H9 (cell line): ENCODE measurements around the gene ITPKB. TPM values are rescaled to one million over a fixed set of nuclear protein-coding genes. Genes with fewer than 3 reads are reported as not detected.
A peak's percentile ranks its signal among the peaks of the same experiment; 100 is the strongest.

Source experiments
- DNase-seq: peaks from one replicate; pipeline ENCODE4 v3.0.0-alpha.2; 2017
- H2AFZ ChIP-seq: one replicate; pipeline ENCODE4 v1.6.1; 2013; ENCODE audit warnings: mild to moderate bottlenecking, low read length, control low read depth, moderate library complexity
- H2AK5ac ChIP-seq: 2 replicates; pipeline ENCODE4 v1.6.1; 2013; ENCODE audit warnings: low read length, control low read depth, mixed read lengths; ENCODE audit not compliant: insufficient read length
- H2BK120ac ChIP-seq: one replicate; pipeline ENCODE4 v1.6.1; 2013; ENCODE audit warnings: low read depth, mild to moderate bottlenecking, low read length, control low read depth, inconsistent platforms; ENCODE audit not compliant: poor library complexity, severe bottlenecking
- H2BK12ac ChIP-seq: 2 replicates; pipeline ENCODE4 v1.6.1; 2013; ENCODE audit warnings: low read length, control low read depth, mixed read lengths, low read depth; ENCODE audit not compliant: insufficient read length
- H2BK15ac ChIP-seq: 2 replicates; pipeline ENCODE4 v1.6.1; 2013; ENCODE audit warnings: low read depth, low read length, control low read depth
- H2BK20ac ChIP-seq: one replicate; pipeline ENCODE4 v1.6.1; 2013; ENCODE audit warnings: low read depth, mild to moderate bottlenecking, low read length, control low read depth, inconsistent platforms; ENCODE audit not compliant: poor library complexity, severe bottlenecking
- H2BK5ac ChIP-seq: 2 replicates; pipeline ENCODE4 v1.6.1; 2013; ENCODE audit warnings: low read length, control low read depth, mixed read lengths; ENCODE audit not compliant: insufficient read length
- H3K14ac ChIP-seq: 2 replicates; pipeline ENCODE4 v1.6.1; 2013; ENCODE audit warnings: low read length, control low read depth; ENCODE audit not compliant: insufficient read depth
- H3K18ac ChIP-seq: 2 replicates; pipeline ENCODE4 v1.6.1; 2013; ENCODE audit warnings: low read depth, mild to moderate bottlenecking, mixed read lengths, low read length, control low read depth; ENCODE audit not compliant: insufficient read length
- H3K23ac ChIP-seq: 2 replicates; pipeline ENCODE4 v1.6.1; 2013; ENCODE audit warnings: low read length, control low read depth, mixed read lengths, low read depth; ENCODE audit not compliant: insufficient read length
- H3K23me2 ChIP-seq: 2 replicates; pipeline ENCODE4 v1.6.1; 2013; ENCODE audit warnings: low read depth, mild to moderate bottlenecking, mixed read lengths, low read length, control low read depth; ENCODE audit not compliant: insufficient read length, poor library complexity, severe bottlenecking
- H3K27ac ChIP-seq: 2 replicates; pipeline ENCODE4 v1.5.1; 2013; ENCODE audit warnings: low read length, control low read depth, mixed read lengths, low read depth; ENCODE audit not compliant: insufficient read length
- H3K27me3 ChIP-seq: 2 replicates; pipeline ENCODE4 v1.6.1; 2013; ENCODE audit warnings: low read length, control low read depth, inconsistent platforms; ENCODE audit not compliant: insufficient read depth
- H3K4ac ChIP-seq: 2 replicates; pipeline ENCODE4 v1.6.1; 2013; ENCODE audit warnings: low read depth, mild to moderate bottlenecking, control low read depth, inconsistent platforms, low read length, moderate library complexity
- H3K4me1 ChIP-seq: 2 replicates; pipeline ENCODE4 v1.6.1; 2013; ENCODE audit warnings: low read length, control low read depth, inconsistent platforms; ENCODE audit not compliant: insufficient read depth
- H3K4me2 ChIP-seq: 2 replicates; pipeline ENCODE4 v1.6.1; 2013; ENCODE audit warnings: low read length, control low read depth, mixed read lengths; ENCODE audit not compliant: insufficient read length, insufficient read depth
- H3K56ac ChIP-seq: 2 replicates; pipeline ENCODE4 v1.6.1; 2013; ENCODE audit warnings: low read depth, mild to moderate bottlenecking, mixed read lengths, low read length, control low read depth; ENCODE audit not compliant: insufficient read length
- H3K79me1 ChIP-seq: 2 replicates; pipeline ENCODE4 v1.6.1; 2013; ENCODE audit warnings: low read depth, mild to moderate bottlenecking, moderate library complexity, low read length, control low read depth, inconsistent platforms; ENCODE audit not compliant: insufficient read depth, poor library complexity, severe bottlenecking
- H3K79me2 ChIP-seq: 2 replicates; pipeline ENCODE4 v1.6.1; 2013; ENCODE audit warnings: low read length, control low read depth, inconsistent platforms; ENCODE audit not compliant: insufficient read depth
- H3K9ac ChIP-seq: 2 replicates; pipeline ENCODE4 v1.6.1; 2013; ENCODE audit warnings: low read length, control low read depth, mixed read lengths; ENCODE audit not compliant: insufficient read length; ENCODE audit errors: extremely low read depth
- H3K9me3 ChIP-seq: one replicate; pipeline ENCODE4 v1.6.1; 2013; ENCODE audit warnings: low read depth, low read length, inconsistent platforms; ENCODE audit not compliant: control insufficient read depth
- H3T11ph ChIP-seq: one replicate; pipeline ENCODE4 v1.6.1; 2013; ENCODE audit warnings: mild to moderate bottlenecking, low read length, control low read depth, inconsistent platforms
- H4K20me1 ChIP-seq: one replicate; pipeline ENCODE4 v1.6.1; 2013; ENCODE audit not compliant: control insufficient read depth, insufficient read length, insufficient read depth
- H4K5ac ChIP-seq: 2 replicates; pipeline ENCODE4 v1.6.1; 2013; ENCODE audit warnings: low read depth, mild to moderate bottlenecking, mixed read lengths, low read length, control low read depth; ENCODE audit not compliant: insufficient read length
- H4K8ac ChIP-seq: replicated peaks from 2 replicates; pipeline ENCODE4 v1.6.1; 2013; ENCODE audit warnings: low read length, control low read depth, mixed read lengths, low read depth; ENCODE audit not compliant: insufficient read length
- H4K91ac ChIP-seq: 2 replicates; pipeline ENCODE4 v1.6.1; 2013; ENCODE audit warnings: low read depth, mild to moderate bottlenecking, moderate library complexity, mixed read lengths, low read length, control low read depth; ENCODE audit not compliant: insufficient read length
- H3K27ac Mint-ChIP-seq, 3 experiments: 2 replicates in 2 of 3; 3 replicates in 1 of 3; pipeline ENCODE4 v1.8.0; 2020 to 2021; ENCODE audit warnings: mixed read lengths in 3 of 3, mild to moderate bottlenecking in 1 of 3, moderate library complexity in 1 of 3
- H3K27me3 Mint-ChIP-seq: 2 replicates; pipeline ENCODE4 v1.8.0; 2021; ENCODE audit warnings: low read depth, mild to moderate bottlenecking, moderate library complexity, mixed read lengths
- H3K36me3 Mint-ChIP-seq, 3 experiments: 2 replicates in 2 of 3; 3 replicates in 1 of 3; pipeline ENCODE4 v1.8.0; 2020 to 2021; ENCODE audit warnings: low read depth in 3 of 3, mixed read lengths in 3 of 3; ENCODE audit not compliant: insufficient read depth in 1 of 3
- H3K4me1 Mint-ChIP-seq, 2 experiments: 2 replicates each; pipeline ENCODE4 v1.8.0; 2020; ENCODE audit warnings: mixed read lengths in 2 of 2
- H3K4me3 Mint-ChIP-seq, 2 experiments: 2 replicates in 1 of 2; 3 replicates in 1 of 2; pipeline ENCODE4 v1.8.0; 2020 to 2021; ENCODE audit warnings: mild to moderate bottlenecking in 2 of 2, mixed read lengths in 2 of 2, moderate library complexity in 1 of 2
- H3K9me3 Mint-ChIP-seq, 2 experiments: 2 replicates in 1 of 2; 3 replicates in 1 of 2; pipeline ENCODE4 v1.8.0; 2020; ENCODE audit warnings: mild to moderate bottlenecking in 2 of 2, mixed read lengths in 2 of 2, moderate library complexity in 1 of 2
- CTCF ChIP-seq: fragments of 200-600 bp; sonication (generic); conservative IDR thresholded peaks from 3 replicates; pipeline ENCODE4 v1.8.0; 2021; ENCODE audit warnings: antibody characterized with exemption, mild to moderate bottlenecking
- WGBS: extraction: QIAGEN DNeasy Blood & Tissue Kit; methylation state at CpG from one replicate; pipeline ENCODE4 v1.1.7; 2013; ENCODE audit warnings: missing lambda C conversion rate, low lambda C conversion rate, mixed read lengths; ENCODE audit not compliant: insufficient read length; ENCODE audit errors: extremely low coverage; 5-methylcytosine and 5-hydroxymethylcytosine counted together
- total RNA-seq: library from RNA; stranded (reverse); gene quantifications from 2 replicates; pipeline ENCODE4 v1.2.1, GENCODE V29; 2021

ITPKB gene
- total RNA-seq, 1 experiment from 2014 or later: 3.8 TPM

- no peak overlapping the region for H3K4me2 ChIP-seq
- no peak overlapping the region for H3T11ph ChIP-seq
- H2AFZ ChIP-seq: no peak overlapping the region
- H2BK120ac ChIP-seq: no peak overlapping the region
- H3K14ac ChIP-seq: peak overlapping the region; percentile 41; the same call in 1 of the 2 replicates
- DNase-seq: no peak
- no peak overlapping the region for H3K56ac ChIP-seq
- no peak overlapping the region for H2BK12ac ChIP-seq
- no peak overlapping the region for H4K8ac ChIP-seq
- no peaks in the 10 kb centered on the region for H3K27me3 ChIP-seq
- TF ChIP-seq CTCF: no peak
- H3K4ac ChIP-seq: no peak overlapping the region
- no peak overlapping the region for H3K9ac ChIP-seq
- H2BK20ac ChIP-seq: no peak overlapping the region
- H3K79me1 ChIP-seq: no peaks in the 10 kb centered on the region
- H3K18ac ChIP-seq: no peak overlapping the region
- H3K27ac ChIP-seq: no peak overlapping the region
- no peak overlapping the region for H2BK5ac ChIP-seq
- H3K79me2 ChIP-seq: no peaks in the 10 kb centered on the region
- WGBS: no CpG with 5 or more reads among the region's 7 CpGs
- no peak overlapping the region for H3K23ac ChIP-seq
- no peak overlapping the region for H4K91ac ChIP-seq
- H3K4me1 Mint-ChIP-seq: peaks cover 18 to 19% of the 10 kb centered on the region in 2 experiments
- H3K9me3 ChIP-seq: no peaks in the 10 kb centered on the region
- H3K9me3 Mint-ChIP-seq: peaks cover 0 to 4% of the 10 kb centered on the region in 2 experiments; a peak in 1 of 5 replicates
- H4K20me1 ChIP-seq: no peaks in the 10 kb centered on the region
- H3K23me2 ChIP-seq: no peaks in the 10 kb centered on the region
- H2AK5ac ChIP-seq: no peak overlapping the region
- no peak overlapping the region; a peak in 1 of 7 replicates for H3K27ac Mint-ChIP-seq
- no peaks in the 10 kb centered on the region; the same call in 1 of the 2 replicates for H3K27me3 Mint-ChIP-seq
- no peaks in the 10 kb centered on the region; the same call in 1 of the 2 replicates for H3K4me1 ChIP-seq
- no peak overlapping the region; a peak in 1 of 5 replicates for H3K4me3 Mint-ChIP-seq
- H4K5ac ChIP-seq: no peak overlapping the region
- H3K36me3 Mint-ChIP-seq: no peaks in the 10 kb centered on the region; a peak in 1 of 7 replicates
- H2BK15ac ChIP-seq: no peak overlapping the region
Measured at GRCh38 chr1:226695335-226695900, 43.7 kb downstream of the ITPKB start.
